Erythroblast (primary cell): ENCODE results near the gene GGCX.

Source experiments
- GATA1 ChIP-seq: IDR thresholded peaks from 2 replicates; pipeline ENCODE4 v1.6.1; 2011; ENCODE audit warnings: low read depth, mild to moderate bottlenecking, control low read depth, low read length, moderate library complexity
- POLR2A ChIP-seq: IDR thresholded peaks from 2 replicates; pipeline ENCODE4 v1.6.1; 2011; ENCODE audit warnings: mild to moderate bottlenecking, low read length

- peak; percentile 17 for TF ChIP-seq POLR2A
- no peak for TF ChIP-seq GATA1
These were observed 19.4 kb downstream of the GGCX start for GRCh38 chr2:85541753-85542457.
